Middle frontal gyrus (tissue), 1 donor: ENCODE measurements around the gene FSTL3.
"Not testable (repeated sequence)": the region's sequence is repeated elsewhere in the genome, so short reads cannot be mapped to it uniquely, and the experiment has no call there.

Experiments used
- DNase-seq: peaks from one replicate; pipeline ENCODE4 v3.0.0-alpha.2; 2015; ENCODE audit warnings: low spot score; ENCODE audit errors: extremely low spot score

FSTL3 gene

DNA sequence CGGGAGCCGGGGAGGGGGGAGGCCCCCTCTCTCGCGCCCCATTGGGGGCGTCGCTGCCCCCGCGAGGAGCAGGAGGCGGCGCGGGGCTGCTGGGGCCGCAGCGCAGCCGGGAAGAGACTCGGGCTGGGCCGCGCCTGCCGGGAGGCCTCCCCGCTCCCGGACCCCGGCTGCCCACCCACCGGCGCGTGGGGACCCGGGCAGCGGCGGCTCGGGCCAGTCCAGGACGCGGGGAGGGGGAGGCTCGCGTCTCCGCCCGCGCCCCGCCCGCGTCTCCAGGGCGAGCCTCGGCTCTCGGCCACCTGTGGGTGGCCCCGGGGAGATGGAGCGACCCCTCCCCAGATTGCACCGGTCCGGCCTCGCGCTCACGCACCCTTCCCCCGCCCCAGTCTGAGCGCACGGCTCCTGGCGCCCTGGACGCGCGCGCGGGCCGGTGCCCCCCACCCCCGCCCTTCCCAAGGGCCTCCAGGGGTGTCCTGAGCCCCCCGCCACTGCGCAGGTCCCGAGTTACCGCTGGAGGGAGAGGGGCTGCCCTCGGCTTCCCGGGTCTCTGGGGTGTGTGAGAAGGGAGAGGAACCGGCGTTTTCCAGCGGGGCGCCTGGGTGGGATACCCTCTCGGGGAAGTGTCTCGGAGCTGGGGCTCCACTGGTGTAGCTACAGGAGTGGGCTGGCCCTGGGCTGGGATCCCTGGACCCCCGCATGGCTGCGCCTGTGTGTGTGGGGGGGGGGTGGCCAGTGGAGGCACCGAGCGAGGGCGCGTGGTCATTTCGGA lies 33.2 kb downstream of the FSTL3 start:
- DNase-seq = no peak

DNA sequence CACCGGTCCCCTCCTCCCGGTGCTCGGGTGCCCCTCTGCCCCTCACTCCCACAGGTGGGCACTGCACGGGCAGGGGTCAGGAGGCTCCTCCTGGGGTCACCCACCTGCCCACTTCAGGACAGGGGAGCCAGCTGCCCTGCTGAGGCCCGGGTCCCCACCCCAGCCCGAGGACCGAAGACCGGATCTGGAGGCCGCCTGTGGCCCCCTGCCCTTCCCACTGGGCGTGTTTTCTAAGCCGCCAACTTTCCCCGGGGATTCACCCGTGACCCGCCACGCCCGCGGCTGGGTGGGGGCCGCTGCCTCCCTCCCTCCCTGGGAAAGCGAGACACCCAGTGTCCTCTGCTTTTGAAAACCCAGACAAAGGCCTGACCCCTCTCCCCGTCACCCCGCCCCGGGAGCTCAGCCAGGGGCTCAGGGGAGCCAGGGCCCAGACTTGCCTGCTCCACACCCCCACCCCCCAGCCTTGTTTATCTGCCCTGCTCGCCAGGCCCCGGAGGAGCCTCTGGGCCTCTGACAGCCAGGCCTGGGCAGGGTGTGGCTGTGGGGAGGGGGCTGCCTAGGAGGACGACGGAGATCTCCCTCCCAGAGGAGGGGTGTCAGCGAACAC lies 33.9 kb downstream of the FSTL3 start:
- no peak for DNase-seq

- no peak for DNase-seq
Observed at GRCh38 chr19:710767-711166, 34.6 kb downstream of the FSTL3 start.

DNA sequence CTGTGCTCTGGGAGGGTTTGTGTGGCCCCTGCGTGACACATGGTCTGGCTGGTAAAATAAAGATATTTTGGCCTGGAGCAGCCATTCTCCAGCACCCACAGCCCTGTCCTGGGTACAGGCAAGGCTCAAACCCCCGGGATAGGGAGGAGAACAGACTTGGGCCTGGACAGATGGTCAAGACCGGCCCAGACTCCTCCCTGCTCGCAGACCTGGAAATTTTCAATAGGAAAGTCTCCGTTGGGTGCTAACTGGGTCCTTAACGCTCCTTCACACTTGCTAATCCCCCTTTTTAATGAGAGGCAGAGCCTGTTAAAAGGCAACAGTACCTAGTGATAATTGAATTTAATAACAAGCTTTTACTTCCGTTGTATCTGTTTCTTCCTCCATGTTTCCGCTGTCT lies 35.1 kb downstream of the FSTL3 start:
- no peak for DNase-seq

DNA sequence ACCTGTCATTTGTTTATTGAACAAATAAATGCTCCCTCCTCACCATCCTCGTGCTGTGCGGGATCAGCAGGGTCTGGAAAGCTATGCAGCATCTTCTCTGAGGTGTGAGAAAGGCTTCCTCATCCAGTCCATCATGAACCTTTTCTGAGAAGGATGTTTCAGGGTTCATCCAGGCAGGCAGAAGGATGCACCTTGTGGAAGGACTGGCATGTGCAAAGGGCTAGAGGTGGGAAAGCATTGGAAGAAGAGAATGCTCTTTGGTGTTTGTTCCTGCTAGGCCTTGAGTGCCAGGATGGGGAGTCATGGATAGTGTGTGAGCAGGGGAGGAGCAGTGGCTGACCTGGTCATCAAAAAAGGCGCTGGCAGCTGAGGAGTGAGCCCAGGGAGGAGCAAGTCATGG lies 39.2 kb downstream of the FSTL3 start:
- no peak for DNase-seq

- DNase-seq = no peak
Observed at GRCh38 chr19:718251-718951, 42.2 kb downstream of the FSTL3 start.

GRCh38 chr19:718991-719512 lies 42.9 kb downstream of the FSTL3 start:
- no peak for DNase-seq

- no peak for DNase-seq
Observed at GRCh38 chr19:719636-720344, 43.6 kb downstream of the FSTL3 start.

GRCh38 chr19:720345-721160 lies 44.4 kb downstream of the FSTL3 start:
- DNase-seq = no peak

DNA sequence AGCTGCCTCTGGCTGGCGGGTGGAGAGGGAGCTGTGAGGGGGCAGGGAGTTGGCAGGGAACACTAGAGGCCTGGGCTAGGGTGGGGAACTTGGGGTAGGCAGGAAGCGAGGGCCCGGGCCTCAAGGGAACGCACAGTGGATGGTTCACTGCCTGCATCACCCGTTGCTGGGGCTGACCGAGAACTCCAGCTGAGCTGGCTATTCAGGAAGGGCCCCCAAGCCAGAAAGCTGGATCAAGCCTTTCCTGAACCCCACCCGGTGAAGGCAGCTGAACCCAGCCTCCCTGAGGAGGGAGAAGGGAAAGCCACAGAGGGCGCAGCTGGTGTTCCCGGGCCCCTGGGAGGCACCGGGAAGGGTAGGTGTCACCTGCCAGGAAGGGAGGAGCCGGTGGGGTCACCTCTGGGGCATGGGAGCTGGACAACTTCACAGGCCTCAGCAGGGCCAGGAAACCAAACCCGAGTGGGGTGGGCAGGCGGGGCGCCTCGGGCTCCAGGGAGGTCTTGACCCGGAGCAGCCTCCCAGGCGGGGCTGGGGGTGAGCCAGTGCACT lies 46.4 kb downstream of the FSTL3 start:
- no peak for DNase-seq

DNA sequence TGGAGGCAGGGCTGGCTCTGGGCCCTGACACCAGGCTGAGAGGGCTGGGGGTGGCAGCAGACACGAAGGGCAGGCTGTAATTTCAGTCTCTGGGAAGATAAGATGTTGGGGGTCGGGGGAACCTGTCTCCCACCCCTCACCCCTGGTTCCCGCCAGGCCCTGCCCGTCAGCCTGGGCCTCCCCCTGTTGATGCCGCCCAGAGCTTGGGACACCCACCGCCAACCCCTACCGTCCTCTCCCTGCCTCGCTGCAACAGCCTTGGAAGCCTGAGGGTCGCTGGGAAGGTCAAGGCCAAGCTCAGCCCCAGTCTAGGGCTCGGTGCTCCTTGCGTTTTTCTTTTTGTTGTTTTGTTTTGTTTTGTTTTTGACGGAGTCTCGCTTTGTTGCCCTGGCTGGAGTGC lies 47.1 kb downstream of the FSTL3 start:
- no peak for DNase-seq

DNA sequence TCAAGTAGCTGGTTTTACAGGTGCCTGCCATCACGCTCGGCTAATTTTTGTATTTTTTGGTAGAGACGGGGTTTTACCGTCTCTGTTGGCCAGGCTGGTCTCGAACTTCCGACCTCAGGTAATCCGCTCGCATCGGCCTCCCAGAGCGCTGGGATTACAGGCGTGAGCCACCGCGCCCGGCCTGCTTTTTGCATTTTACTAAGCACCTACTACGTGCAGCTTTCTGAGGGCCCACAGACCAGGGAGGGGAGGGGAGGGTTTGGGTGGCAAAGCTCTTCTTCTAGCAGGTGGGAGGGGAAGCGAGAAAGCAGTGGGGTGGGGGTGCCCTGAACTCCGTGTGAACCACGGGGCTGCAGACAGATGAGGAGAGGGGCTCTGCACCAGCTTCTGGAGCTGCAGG lies 47.5 kb downstream of the FSTL3 start:
- no peak for DNase-seq

GRCh38 chr19:725461-726089 lies 49.4 kb downstream of the FSTL3 start:
- DNase-seq = no peak

DNA sequence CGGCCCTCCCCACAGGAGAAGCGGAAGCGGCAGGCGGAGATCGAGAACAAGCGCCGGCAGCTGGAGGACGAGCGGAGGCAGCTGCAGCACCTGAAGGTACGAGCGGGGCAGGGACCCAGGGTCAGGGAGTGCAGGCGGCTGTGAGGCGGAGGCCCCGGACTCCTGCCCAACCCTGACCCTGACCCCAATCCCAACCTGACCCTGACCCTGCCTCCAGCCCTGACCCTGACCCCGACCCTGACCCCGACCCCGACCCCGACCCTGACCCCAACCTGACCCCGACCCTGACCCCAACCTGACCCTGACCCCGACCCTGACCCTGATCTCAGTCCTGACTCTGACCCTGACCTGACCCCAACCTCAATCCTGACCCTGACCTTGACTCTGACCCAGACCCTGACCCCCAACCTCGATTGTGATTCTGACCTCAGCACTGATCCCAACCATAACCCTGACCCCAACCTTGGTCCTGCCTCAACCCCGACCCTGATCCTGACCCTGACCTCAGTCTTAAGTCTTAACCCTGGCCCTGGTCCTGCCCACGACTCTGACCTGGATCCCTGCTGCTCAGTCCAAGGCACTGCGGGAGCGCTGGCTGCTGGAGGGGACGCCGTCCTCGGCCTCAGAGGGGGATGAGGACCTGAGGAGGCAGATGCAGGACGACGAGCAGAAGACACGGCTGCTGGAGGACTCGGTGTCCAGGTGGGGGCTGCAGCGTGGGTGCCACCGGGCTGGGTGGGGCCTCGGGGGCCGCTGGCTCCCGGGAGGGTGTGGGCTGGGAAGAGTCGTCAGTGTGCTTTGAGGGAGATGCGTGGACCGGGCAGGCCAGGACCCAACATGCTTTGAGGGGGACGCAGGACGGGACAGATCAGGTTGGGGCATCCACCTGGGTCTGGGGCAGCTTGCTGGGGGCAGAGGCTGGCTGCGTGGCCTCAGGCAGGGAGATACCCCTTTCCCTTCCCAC lies 51.1 kb downstream of the FSTL3 start:
- no peak for DNase-seq

- DNase-seq = no peak
Observed at GRCh38 chr19:728011-728410, 51.8 kb downstream of the FSTL3 start.

DNA sequence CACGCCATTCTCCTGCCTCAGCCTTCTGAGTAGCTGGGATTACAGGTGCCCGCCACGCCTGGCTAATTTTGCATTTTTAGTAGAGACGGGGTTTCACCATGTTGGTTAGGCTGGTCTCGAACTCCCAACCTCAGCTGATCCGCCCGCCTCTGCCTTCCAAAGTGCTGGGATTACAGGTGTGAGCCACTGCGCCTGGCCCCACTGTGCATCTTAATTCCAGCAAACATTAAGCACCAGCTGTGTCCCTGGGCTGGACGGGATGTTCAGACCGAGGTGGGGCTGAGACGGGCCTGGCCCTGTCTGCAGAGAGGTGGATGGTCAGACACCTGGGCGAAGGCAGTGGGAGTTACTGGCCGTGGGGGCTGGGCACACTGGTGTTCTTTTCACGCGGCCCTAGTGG lies 53.4 kb downstream of the FSTL3 start:
- DNase-seq = not testable (repeated sequence)

- DNase-seq = no peak
Observed at GRCh38 chr19:729965-730668, 53.9 kb downstream of the FSTL3 start.

DNA sequence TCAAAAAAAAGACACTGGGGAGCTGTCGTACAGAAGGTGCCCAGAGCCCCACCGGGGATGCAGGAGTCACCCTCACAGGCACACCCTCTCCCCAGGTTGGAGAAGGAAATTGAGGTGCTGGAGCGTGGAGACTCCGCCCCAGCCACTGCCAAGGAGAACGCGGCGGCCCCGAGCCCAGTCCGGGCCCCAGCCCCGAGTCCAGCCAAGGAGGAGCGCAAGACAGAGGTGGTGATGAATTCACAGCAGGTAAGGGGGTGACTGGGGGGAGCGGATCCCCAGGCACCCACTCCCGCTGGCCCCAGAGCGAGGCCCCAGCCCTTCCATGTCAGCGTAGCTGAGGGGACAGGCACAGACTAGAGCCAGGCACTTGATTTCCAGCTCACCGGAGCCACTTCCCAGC lies 54.8 kb downstream of the FSTL3 start:
- DNase-seq = no peak
